Liver (tissue), 10 donors: ENCODE measurements around the gene AOPEP. TPM values are rescaled to one million over a fixed set of nuclear protein-coding genes. Genes with fewer than 3 reads are reported as not detected.
A peak's percentile ranks its signal among the peaks of the same experiment; 100 is the strongest.

Source experiments
- DNase-seq: peaks from one replicate; pipeline ENCODE4 v3.0.0-alpha.2; 2017; ENCODE audit warnings: low spot score
- H3K27ac ChIP-seq, 2 donors: one replicate each; pipeline ENCODE4 v1.7.0; 2013; ENCODE audit warnings: inconsistent platforms in 2 of 2, low read length in 2 of 2, control low read depth in 1 of 2, low read depth in 1 of 2, mild to moderate bottlenecking in 1 of 2
- H3K27me3 ChIP-seq, 4 donors: one replicate each; pipeline versions ENCODE4 v1.6.1 to v1.7.0; 2013; ENCODE audit warnings: low read length in 3 of 4, inconsistent platforms in 1 of 4, mild to moderate bottlenecking in 1 of 4, moderate library complexity in 1 of 4; ENCODE audit not compliant: control insufficient read depth in 4 of 4, insufficient read depth in 4 of 4
- H3K36me3 ChIP-seq, 4 donors: one replicate each; pipeline versions ENCODE4 v1.6.1 to v1.7.0; 2013; ENCODE audit warnings: low read length in 3 of 4, mild to moderate bottlenecking in 3 of 4, low read depth in 1 of 4, moderate library complexity in 1 of 4; ENCODE audit not compliant: control insufficient read depth in 4 of 4, insufficient read depth in 3 of 4
- H3K4me1 ChIP-seq, 4 donors: one replicate each; pipeline versions ENCODE4 v1.6.1 to v1.7.0; 2013; ENCODE audit warnings: low read length in 3 of 4, mild to moderate bottlenecking in 3 of 4, moderate library complexity in 1 of 4; ENCODE audit not compliant: control insufficient read depth in 4 of 4, insufficient read depth in 4 of 4
- H3K4me3 ChIP-seq, 3 donors: one replicate each; pipeline versions ENCODE4 v1.6.1 to v1.7.0; 2013; ENCODE audit warnings: low read length in 3 of 3, control low read depth in 1 of 3, low read depth in 1 of 3, mild to moderate bottlenecking in 1 of 3
- H3K9ac ChIP-seq, 2 donors: one replicate each; pipeline ENCODE4 v1.7.0; 2013; ENCODE audit warnings: low read length in 2 of 2, mild to moderate bottlenecking in 2 of 2, moderate library complexity in 2 of 2, control low read depth in 1 of 2, low read depth in 1 of 2
- H3K9me3 ChIP-seq, 4 donors: one replicate each; pipeline versions ENCODE4 v1.6.1 to v1.7.0; 2013; ENCODE audit warnings: low read length in 3 of 4; ENCODE audit not compliant: control insufficient read depth in 4 of 4
- FOXA1 ChIP-seq: IDR thresholded peaks from 2 replicates; pipeline ENCODE4 v1.6.1; 2016; ENCODE audit warnings: antibody characterized with exemption
- FOXA2 ChIP-seq: IDR thresholded peaks from 2 replicates; pipeline ENCODE4 v1.6.1; 2016; ENCODE audit warnings: antibody characterized with exemption
- GABPA ChIP-seq, 2 donors: IDR thresholded peaks in 1 of 2; conservative IDR thresholded peaks in 1 of 2; 2 replicates each; pipeline ENCODE4 v1.6.1; 2016; ENCODE audit warnings: antibody characterized with exemption in 2 of 2, mild to moderate bottlenecking in 1 of 2, moderate library complexity in 1 of 2
- HNF4A ChIP-seq, 2 donors: conservative IDR thresholded peaks; 2 replicates each; pipeline ENCODE4 v1.6.1; 2016; ENCODE audit warnings: antibody characterized with exemption in 2 of 2, mild to moderate bottlenecking in 2 of 2
- HNF4G ChIP-seq: IDR thresholded peaks from 2 replicates; pipeline ENCODE4 v1.6.1; 2016; ENCODE audit warnings: antibody characterized with exemption
- JUND ChIP-seq, 2 donors: IDR thresholded peaks; 2 replicates each; pipeline ENCODE4 v1.6.1; 2016; ENCODE audit warnings: antibody characterized with exemption in 2 of 2
- NR2F2 ChIP-seq: IDR thresholded peaks from 2 replicates; pipeline ENCODE4 v1.6.1; 2016; ENCODE audit warnings: antibody characterized with exemption
- RAD21 ChIP-seq, 2 donors: IDR thresholded peaks; 2 replicates each; pipeline ENCODE4 v1.6.1; 2016; ENCODE audit warnings: antibody characterized with exemption in 2 of 2, mild to moderate bottlenecking in 2 of 2
- RXRA ChIP-seq, 2 donors: IDR thresholded peaks; 2 replicates each; pipeline ENCODE4 v1.6.1; 2017 to 2018; ENCODE audit warnings: antibody characterized with exemption in 2 of 2, mild to moderate bottlenecking in 1 of 2
- TAF1 ChIP-seq: conservative IDR thresholded peaks from 2 replicates; pipeline ENCODE4 v1.6.1; 2016; ENCODE audit warnings: antibody characterized with exemption, mild to moderate bottlenecking
- YY1 ChIP-seq: IDR thresholded peaks from 2 replicates; pipeline ENCODE4 v1.6.1; 2016; ENCODE audit warnings: antibody characterized with exemption, mild to moderate bottlenecking
- WGBS: extraction: QIAGEN DNeasy Blood & Tissue Kit; methylation state at CpG from one replicate; pipeline ENCODE4 v1.1.7; 2013; 5-methylcytosine and 5-hydroxymethylcytosine counted together
- polyA plus RNA-seq, 2 donors: library from polyadenylated mRNA; stranded (reverse) in 1 of 2; unstranded in 1 of 2; fragments of 200-250 nt in 1 of 2; fragments of >200 nt in 1 of 2; fragmentation: Nextera tagmentation in 1 of 2; extraction: Ambion mirVana in 1 of 2; gene quantifications; one replicate each; pipeline versions ENCODE4 v1.2.1 to v1.2.3, GENCODE V29; 2013 to 2015
- small RNA-seq: library from RNA; depleted of rRNA; stranded (forward); fragments of <200 nt; gene quantifications from one replicate; pipeline ENCODE3, GENCODE V24; 2014
- total RNA-seq, 2 donors: library from RNA; depleted of rRNA; stranded (reverse); fragments of >200 nt; gene quantifications; one replicate each; pipeline ENCODE4 v1.2.3, GENCODE V29; 2014
- TF ChIP-seq, protein P1 (sequence below): fragments of 150-350 bp; IDR thresholded peaks from 2 replicates; pipeline ENCODE4 v1.5.1; 2017; ENCODE audit warnings: improper control_type of control experiment, low read depth, low read length; ENCODE audit not compliant: missing input control
- TF ChIP-seq, protein P2 (sequence below): IDR thresholded peaks from 2 replicates; pipeline ENCODE4 v1.6.1; 2016; ENCODE audit warnings: antibody characterized with exemption
- TF ChIP-seq, protein P3 (sequence below): IDR thresholded peaks from 2 replicates; pipeline ENCODE4 v1.6.1; 2016; ENCODE audit warnings: antibody characterized with exemption
- donor health status: healthy.
- donor health status: healthy.
- donor health status: healthy.
- donor health status: healthy.
- donor health status: healthy.

Gene AOPEP
- total and polyA plus RNA-seq, 4 donors = 22.2 to 77.1 (median 34.8) TPM

DNA sequence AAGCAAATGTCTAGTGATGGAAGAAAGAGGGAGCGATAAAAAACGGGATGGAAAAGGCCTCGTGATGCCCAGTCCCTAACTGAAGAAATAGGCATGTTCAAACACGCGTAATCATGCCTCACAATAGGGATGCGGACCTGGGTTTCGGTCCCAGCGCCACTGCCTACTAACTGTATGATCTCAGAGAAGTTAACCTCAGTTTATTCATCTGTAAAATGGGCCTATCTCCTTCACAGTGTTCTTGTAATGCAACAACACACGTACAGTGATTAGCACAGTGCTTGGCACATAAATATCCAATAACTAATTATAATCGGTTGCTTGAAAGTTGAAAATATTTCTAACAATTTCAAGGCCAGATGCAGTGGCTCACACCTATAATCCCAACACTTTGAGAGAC lies 409.3 kb downstream of the AOPEP start:
- TF ChIP-seq FOXA1 (no peak), HNF4G (no peak), TAF1 (no peak), GABPA (IDR thresholded peaks at IDR 0.05 in 1 of 2, conservative IDR thresholded peaks at IDR 0.05 in 1 of 2) (no peak), FOXA2 (no peak), HNF4A (conservative IDR thresholded peaks at IDR 0.05) (no peak), RXRA (IDR thresholded peaks at IDR 0.05) (no peak), NR2F2 (no peak), JUND (IDR thresholded peaks at IDR 0.05) (no peak), YY1 (no peak), RAD21 (IDR thresholded peaks at IDR 0.05) (no peak)
- TF ChIP-seq, protein P1, sequence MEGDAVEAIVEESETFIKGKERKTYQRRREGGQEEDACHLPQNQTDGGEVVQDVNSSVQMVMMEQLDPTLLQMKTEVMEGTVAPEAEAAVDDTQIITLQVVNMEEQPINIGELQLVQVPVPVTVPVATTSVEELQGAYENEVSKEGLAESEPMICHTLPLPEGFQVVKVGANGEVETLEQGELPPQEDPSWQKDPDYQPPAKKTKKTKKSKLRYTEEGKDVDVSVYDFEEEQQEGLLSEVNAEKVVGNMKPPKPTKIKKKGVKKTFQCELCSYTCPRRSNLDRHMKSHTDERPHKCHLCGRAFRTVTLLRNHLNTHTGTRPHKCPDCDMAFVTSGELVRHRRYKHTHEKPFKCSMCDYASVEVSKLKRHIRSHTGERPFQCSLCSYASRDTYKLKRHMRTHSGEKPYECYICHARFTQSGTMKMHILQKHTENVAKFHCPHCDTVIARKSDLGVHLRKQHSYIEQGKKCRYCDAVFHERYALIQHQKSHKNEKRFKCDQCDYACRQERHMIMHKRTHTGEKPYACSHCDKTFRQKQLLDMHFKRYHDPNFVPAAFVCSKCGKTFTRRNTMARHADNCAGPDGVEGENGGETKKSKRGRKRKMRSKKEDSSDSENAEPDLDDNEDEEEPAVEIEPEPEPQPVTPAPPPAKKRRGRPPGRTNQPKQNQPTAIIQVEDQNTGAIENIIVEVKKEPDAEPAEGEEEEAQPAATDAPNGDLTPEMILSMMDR = no peak
- TF ChIP-seq, protein P2, sequence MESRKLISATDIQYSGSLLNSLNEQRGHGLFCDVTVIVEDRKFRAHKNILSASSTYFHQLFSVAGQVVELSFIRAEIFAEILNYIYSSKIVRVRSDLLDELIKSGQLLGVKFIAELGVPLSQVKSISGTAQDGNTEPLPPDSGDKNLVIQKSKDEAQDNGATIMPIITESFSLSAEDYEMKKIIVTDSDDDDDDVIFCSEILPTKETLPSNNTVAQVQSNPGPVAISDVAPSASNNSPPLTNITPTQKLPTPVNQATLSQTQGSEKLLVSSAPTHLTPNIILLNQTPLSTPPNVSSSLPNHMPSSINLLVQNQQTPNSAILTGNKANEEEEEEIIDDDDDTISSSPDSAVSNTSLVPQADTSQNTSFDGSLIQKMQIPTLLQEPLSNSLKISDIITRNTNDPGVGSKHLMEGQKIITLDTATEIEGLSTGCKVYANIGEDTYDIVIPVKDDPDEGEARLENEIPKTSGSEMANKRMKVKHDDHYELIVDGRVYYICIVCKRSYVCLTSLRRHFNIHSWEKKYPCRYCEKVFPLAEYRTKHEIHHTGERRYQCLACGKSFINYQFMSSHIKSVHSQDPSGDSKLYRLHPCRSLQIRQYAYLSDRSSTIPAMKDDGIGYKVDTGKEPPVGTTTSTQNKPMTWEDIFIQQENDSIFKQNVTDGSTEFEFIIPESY = no peak
- TF ChIP-seq, protein P3, sequence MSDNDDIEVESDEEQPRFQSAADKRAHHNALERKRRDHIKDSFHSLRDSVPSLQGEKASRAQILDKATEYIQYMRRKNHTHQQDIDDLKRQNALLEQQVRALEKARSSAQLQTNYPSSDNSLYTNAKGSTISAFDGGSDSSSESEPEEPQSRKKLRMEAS = no peak
- Histone ChIP-seq H3K9ac (no peak overlapping the region), H3K27ac (no peak overlapping the region), H3K36me3 (no peaks in the 10 kb centered on the region), H3K4me3 (no peak overlapping the region), H3K27me3 (no peaks in the 10 kb centered on the region), H3K4me1 (peaks cover 4 to 78% (median 65%) of the 10 kb centered on the region in 4 donors), H3K9me3 (no peaks in the 10 kb centered on the region)
- 97% methylated on average over 10 of the region's 10 CpGs for WGBS
- DNase-seq = no peak

Small RNA genes lying within 50 kb of the gene (small RNA-seq; reads per million reads assigned to genes)
- gene MIR2278 (not detected), gene MIR23B (175 reads per million, percentile 98 among the genes with 10 or more reads in this experiment), gene MIR27B (8,098 reads per million, percentile 100 among the genes with 10 or more reads in this experiment), gene MIR3074 (not detected), gene MIR6081 (not detected)

Other genes starting within 250 kb of the AOPEP start
- under 1 TPM; 0.19 to 0.67 TPM for gene PCAT7, start 171.6 kb upstream of the AOPEP start, total RNA-seq
- gene PCAT7, start 171.6 kb upstream of the AOPEP start, polyA plus RNA-seq = under 1 TPM; 0.71 to 0.95 TPM
- not detected for gene FBP2, start 132.9 kb upstream of the AOPEP start, total RNA-seq
- not detected for gene FBP2, start 132.9 kb upstream of the AOPEP start, polyA plus RNA-seq
- 100 to 1,000 TPM in 1 of 2 donors, 10 to 100 TPM in 1; 27.8 to 233 TPM for gene FBP1, start 87.2 kb upstream of the AOPEP start, total RNA-seq
- gene FBP1, start 87.2 kb upstream of the AOPEP start, polyA plus RNA-seq = 100 to 1,000 TPM; 401 to 574 TPM